Transverse colon (tissue), 4 donors: ENCODE results near the gene KIF16B. TPM values are rescaled to one million over a fixed set of nuclear protein-coding genes. Genes with fewer than 3 reads are reported as not detected.

Experiments used
- DNase-seq: peaks from one replicate; pipeline ENCODE4 v3.0.0-alpha.2; 2019
- H3K27ac ChIP-seq, 4 donors: fragments of 200-600 bp; sonication (generic); 2 replicates each; pipeline ENCODE4 v1.5.1; 2016 to 2018; ENCODE audit warnings: inconsistent platforms in 4 of 4
- H3K27me3 ChIP-seq: fragments of 200-600 bp; sonication (generic); 2 replicates; pipeline ENCODE4 v1.5.1; 2017; ENCODE audit warnings: inconsistent platforms
- H3K36me3 ChIP-seq, 4 donors: fragments of 200-600 bp; sonication (generic); 2 replicates each; pipeline ENCODE4 v1.5.1; 2017 to 2019; ENCODE audit warnings: inconsistent platforms in 4 of 4
- H3K4me1 ChIP-seq, 4 donors: fragments of 200-600 bp; sonication (generic); 2 replicates each; pipeline ENCODE4 v1.5.1; 2017 to 2020; ENCODE audit warnings: inconsistent platforms in 4 of 4
- H3K4me3 ChIP-seq, 4 donors: fragments of 200-600 bp; sonication (generic); 1 replicate in 1 of 4; 2 replicates in 3 of 4; pipeline versions ENCODE4 v1.5.1 to v1.6.1; 2017 to 2019; ENCODE audit warnings: inconsistent platforms in 4 of 4
- H3K9me3 ChIP-seq, 2 donors: fragments of 200-600 bp; sonication (generic); 2 replicates each; pipeline ENCODE4 v1.5.1; 2017 to 2019; ENCODE audit warnings: inconsistent platforms in 2 of 2
- EP300 ChIP-seq: sonication (generic); formaldehyde crosslinking; IDR thresholded peaks from one replicate; pipeline ENCODE4 v1.6.1; 2017; ENCODE audit warnings: antibody characterized with exemption, low read depth
- POLR2A ChIP-seq: fragments of 450-650 bp; IDR thresholded peaks from one replicate; pipeline ENCODE4 v1.6.1; 2016; ENCODE audit warnings: antibody characterized with exemption, mild to moderate bottlenecking, moderate library complexity
- POLR2AphosphoS5 ChIP-seq, 3 donors: sonication (generic); formaldehyde crosslinking; IDR thresholded peaks; one replicate each; pipeline ENCODE4 v1.6.1; 2016; ENCODE audit warnings: antibody characterized with exemption in 3 of 3
- WGBS, 2 donors: methylation state at CpG; one replicate each; pipeline ENCODE4 v1.1.5; 2018; ENCODE audit warnings: low coverage in 1 of 2; 5-methylcytosine and 5-hydroxymethylcytosine counted together
- in situ Hi-C, 4 donors: fragments of 200-750 bp; cut with MboI; loops; one replicate each; pipeline versions ENCODE4 v1.15.0 to v1.15.1; 2017; ENCODE audit warnings: low sequenced_read_pairs in 3 of 4, low pct_ligation_motif_present in 1 of 4, low pct_unique_long_range_greater_than_20kb in 1 of 4
- intact Hi-C: fragments of 100-400 bp; cut with DNase I; formaldehyde crosslinking; loops from one replicate; pipeline ENCODE4 v1.15.1; 2023; ENCODE audit warnings: low total_unique reads
- total RNA-seq, 4 donors: library from RNA; depleted of rRNA; stranded (reverse); fragments of >200 nt; gene quantifications; one replicate each; pipeline ENCODE4 v1.1.0, GENCODE V29; 2016
- TF ChIP-seq, protein P1 (sequence below), 5 experiments: fragments of 200-600 bp in 3 of 5; fragments of 450-650 bp in 2 of 5; sonication (generic) in 3 of 5; IDR thresholded peaks; 1 replicate in 2 of 5; 2 replicates in 3 of 5; pipeline ENCODE4 v1.5.1; 2016 to 2017; ENCODE audit warnings: antibody characterized with exemption in 5 of 5, inconsistent platforms in 3 of 5, mild to moderate bottlenecking in 2 of 5, moderate library complexity in 1 of 5

The KIF16B gene
- total RNA-seq, 4 donors from 2014 or later: 82.7 to 154 (median 90.1) TPM

DNA sequence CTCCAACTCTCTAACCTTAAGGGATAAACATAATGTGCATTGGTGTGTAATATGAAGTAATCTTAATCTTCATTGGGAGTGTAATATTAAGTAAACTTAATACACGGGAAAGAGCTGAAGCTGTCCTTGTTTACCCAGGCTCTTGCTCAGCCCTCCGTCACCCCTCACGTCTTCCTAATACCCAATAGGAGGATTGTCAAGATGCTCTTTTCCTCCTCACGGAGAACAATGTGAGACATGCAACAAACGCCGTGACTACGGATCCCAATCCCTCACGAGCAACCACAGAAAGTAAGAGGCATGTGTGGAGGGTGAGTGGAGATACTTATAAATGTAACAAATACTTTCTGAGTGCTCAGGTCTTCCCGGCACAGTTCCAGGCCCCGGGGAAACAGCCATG, 11.0 kb downstream of the KIF16B start:
- Histone ChIP-seq H3K27ac (no peak overlapping the region), H3K4me1 (peaks cover 0 to 7% (median 0%) of the 10 kb centered on the region in 4 donors), H3K36me3 (no peaks in the 10 kb centered on the region), H3K9me3 (no peaks in the 10 kb centered on the region), H3K27me3 (no peaks in the 10 kb centered on the region), H3K4me3 (no peak overlapping the region)
- DNase-seq: no peak
- TF ChIP-seq EP300: no peak
- no peak for TF ChIP-seq POLR2AphosphoS5 (IDR thresholded peaks at IDR 0.05)
- TF ChIP-seq, protein P1, sequence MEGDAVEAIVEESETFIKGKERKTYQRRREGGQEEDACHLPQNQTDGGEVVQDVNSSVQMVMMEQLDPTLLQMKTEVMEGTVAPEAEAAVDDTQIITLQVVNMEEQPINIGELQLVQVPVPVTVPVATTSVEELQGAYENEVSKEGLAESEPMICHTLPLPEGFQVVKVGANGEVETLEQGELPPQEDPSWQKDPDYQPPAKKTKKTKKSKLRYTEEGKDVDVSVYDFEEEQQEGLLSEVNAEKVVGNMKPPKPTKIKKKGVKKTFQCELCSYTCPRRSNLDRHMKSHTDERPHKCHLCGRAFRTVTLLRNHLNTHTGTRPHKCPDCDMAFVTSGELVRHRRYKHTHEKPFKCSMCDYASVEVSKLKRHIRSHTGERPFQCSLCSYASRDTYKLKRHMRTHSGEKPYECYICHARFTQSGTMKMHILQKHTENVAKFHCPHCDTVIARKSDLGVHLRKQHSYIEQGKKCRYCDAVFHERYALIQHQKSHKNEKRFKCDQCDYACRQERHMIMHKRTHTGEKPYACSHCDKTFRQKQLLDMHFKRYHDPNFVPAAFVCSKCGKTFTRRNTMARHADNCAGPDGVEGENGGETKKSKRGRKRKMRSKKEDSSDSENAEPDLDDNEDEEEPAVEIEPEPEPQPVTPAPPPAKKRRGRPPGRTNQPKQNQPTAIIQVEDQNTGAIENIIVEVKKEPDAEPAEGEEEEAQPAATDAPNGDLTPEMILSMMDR (IDR thresholded peaks at IDR 0.05): no peak
- no peak for TF ChIP-seq POLR2A
- in situ Hi-C loops (no loop called here), intact Hi-C loops (no loop called here)
- 80 to 90% methylated on average over 6 to 10 of the region's 10 CpGs for WGBS, 2 donors

GRCh38 chr20:16560661-16561060, 12.6 kb downstream of the KIF16B start:
- intact Hi-C loops: no loop called here
- in situ Hi-C loops: no loop called here
- Histone ChIP-seq H3K36me3 (no peaks in the 10 kb centered on the region), H3K4me3 (no peak overlapping the region), H3K27ac (no peak overlapping the region), H3K4me1 (peaks cover 0 to 7% (median 0%) of the 10 kb centered on the region in 4 donors), H3K9me3 (no peaks in the 10 kb centered on the region), H3K27me3 (no peaks in the 10 kb centered on the region)
- 76 to 80% methylated on average over 9 of the region's 9 CpGs for WGBS, 2 donors
- no peak for DNase-seq
- TF ChIP-seq POLR2A: no peak
- TF ChIP-seq, protein P1 (IDR thresholded peaks at IDR 0.05): no peak
- TF ChIP-seq POLR2AphosphoS5 (IDR thresholded peaks at IDR 0.05): no peak
- no peak for TF ChIP-seq EP300

DNA sequence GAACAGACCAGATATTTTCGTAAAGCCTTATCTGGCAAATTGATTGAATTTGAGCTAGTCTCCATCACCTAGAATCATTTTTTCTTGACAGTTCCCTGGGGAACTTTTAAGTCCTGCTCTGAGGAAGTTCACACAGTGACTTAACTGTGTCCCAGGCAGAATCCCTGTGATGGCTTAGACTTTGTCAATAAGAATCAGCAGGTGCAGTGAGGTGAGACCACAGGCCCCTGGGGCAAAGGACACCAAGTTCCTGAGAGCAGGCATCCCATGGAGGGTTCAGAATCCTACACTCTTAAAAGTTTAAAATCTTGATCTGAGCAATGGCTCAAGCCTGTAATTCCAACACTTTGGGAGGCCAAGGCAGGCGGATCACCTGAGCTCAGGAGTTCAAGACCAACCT, 13.0 kb downstream of the KIF16B start:
- H3K27ac ChIP-seq: no peak overlapping the region
- H3K4me1 ChIP-seq: peaks cover 0 to 7% (median 0%) of the 10 kb centered on the region in 4 donors
- intact Hi-C loops: no loop called here
- in situ Hi-C loops: no loop called here
- no peaks in the 10 kb centered on the region for H3K27me3 ChIP-seq
- no peaks in the 10 kb centered on the region for H3K9me3 ChIP-seq
- 80 to 94% methylated on average over 1 to 2 of the region's 2 CpGs for WGBS, 2 donors
- TF ChIP-seq POLR2A (no peak), EP300 (no peak), POLR2AphosphoS5 (IDR thresholded peaks at IDR 0.05) (no peak)
- TF ChIP-seq, protein P1 (IDR thresholded peaks at IDR 0.05): no peak
- H3K36me3 ChIP-seq: no peaks in the 10 kb centered on the region
- H3K4me3 ChIP-seq: no peak overlapping the region
- no peak for DNase-seq

DNA sequence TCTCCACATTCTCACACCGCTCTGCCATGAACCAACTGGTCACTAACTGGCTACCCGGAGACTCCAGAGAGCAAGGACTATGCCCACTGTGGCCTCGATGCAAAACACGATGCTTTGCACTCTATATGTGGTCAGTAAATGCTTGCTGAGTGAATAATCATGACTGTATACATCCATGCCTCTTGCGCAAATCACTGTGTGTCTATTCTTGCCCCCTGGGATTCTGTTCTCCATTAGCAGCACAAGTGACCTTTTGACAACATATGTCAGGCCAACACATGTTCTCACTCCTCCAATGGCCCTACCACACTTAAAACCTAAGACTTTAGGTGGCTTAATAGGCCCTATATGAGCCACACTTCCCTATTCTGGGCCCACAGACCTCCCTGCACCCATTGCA, 16.9 kb downstream of the KIF16B start:
- 90 to 92% methylated on average over 2 to 5 of the region's 5 CpGs for WGBS, 2 donors
- no peaks in the 10 kb centered on the region for H3K27me3 ChIP-seq
- DNase-seq: no peak
- no peak overlapping the region for H3K4me3 ChIP-seq
- no peaks in the 10 kb centered on the region for H3K36me3 ChIP-seq
- no peaks in the 10 kb centered on the region for H3K9me3 ChIP-seq
- in situ Hi-C loops: no loop called here
- H3K27ac ChIP-seq: no peak overlapping the region
- intact Hi-C loops: no loop called here
- H3K4me1 ChIP-seq: no peaks in the 10 kb centered on the region
- TF ChIP-seq EP300 (no peak), POLR2AphosphoS5 (IDR thresholded peaks at IDR 0.05) (no peak)

DNA sequence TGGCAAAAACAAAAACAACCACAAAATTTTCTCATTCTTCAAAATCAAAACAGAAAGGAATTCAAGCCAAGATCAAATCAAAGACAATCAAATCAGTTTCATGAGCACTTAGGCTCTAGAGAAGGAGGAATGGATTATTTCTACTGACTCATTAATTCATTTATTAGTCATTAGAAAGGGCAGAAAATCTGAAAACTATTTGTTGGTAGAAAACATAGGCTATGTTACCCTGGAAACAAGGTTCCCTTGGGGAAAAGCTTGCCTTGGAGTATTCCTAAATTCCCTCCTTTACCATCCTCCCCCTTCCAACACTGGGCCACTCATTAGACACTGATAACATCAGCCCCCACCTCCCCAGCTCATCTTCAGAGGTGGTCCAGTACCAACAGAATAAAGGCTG, 17.5 kb downstream of the KIF16B start:
- TF ChIP-seq EP300: no peak
- TF ChIP-seq POLR2A: no peak
- no peak for TF ChIP-seq POLR2AphosphoS5 (IDR thresholded peaks at IDR 0.05)
- TF ChIP-seq, protein P1 (IDR thresholded peaks at IDR 0.05): no peak
- in situ Hi-C loops: no loop called here
- H3K4me3 ChIP-seq: no peak overlapping the region
- H3K9me3 ChIP-seq: no peaks in the 10 kb centered on the region
- H3K36me3 ChIP-seq: no peaks in the 10 kb centered on the region
- H3K27ac ChIP-seq: no peak overlapping the region
- no peaks in the 10 kb centered on the region for H3K27me3 ChIP-seq
- DNase-seq: no peak
- intact Hi-C loops: no loop called here
- H3K4me1 ChIP-seq: no peaks in the 10 kb centered on the region
